Measurements from ENCODE around the gene HIVEP3. TPM values are rescaled to one million over a fixed set of nuclear protein-coding genes. Genes with fewer than 3 reads are reported as not detected.

Gene HIVEP3
- total RNA-seq, 1 donor from 2014 or later, result 5.7 TPM

DNA sequence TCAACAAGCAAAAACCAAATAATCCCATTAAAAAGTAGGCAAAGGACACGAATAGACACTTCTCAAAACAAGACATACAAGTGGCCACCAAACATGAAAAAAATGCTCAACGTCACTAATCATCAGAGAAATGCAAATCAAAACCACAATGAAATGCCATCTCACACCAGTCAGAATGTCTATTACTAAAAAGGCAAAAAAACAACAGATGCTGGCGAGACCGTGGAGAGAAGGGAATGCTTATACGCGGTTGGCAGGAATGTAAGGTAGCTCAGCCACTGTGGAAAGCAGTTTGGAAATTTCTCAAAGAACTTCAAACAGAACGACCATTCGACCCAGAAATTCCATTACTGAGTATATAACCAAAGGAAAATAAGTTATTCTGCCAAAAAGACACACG lies 289.2 kb downstream of the HIVEP3 start:
- H3K4me1 ChIP-seq, result peaks cover 22% of the 10 kb centered on the region
- DNase-seq, result no peak
- intact Hi-C loops (cut with micrococcal nuclease), result no loop called here
- no peak overlapping the region for H3K27ac ChIP-seq (replicated peaks)
- TF ChIP-seq, protein P1, sequence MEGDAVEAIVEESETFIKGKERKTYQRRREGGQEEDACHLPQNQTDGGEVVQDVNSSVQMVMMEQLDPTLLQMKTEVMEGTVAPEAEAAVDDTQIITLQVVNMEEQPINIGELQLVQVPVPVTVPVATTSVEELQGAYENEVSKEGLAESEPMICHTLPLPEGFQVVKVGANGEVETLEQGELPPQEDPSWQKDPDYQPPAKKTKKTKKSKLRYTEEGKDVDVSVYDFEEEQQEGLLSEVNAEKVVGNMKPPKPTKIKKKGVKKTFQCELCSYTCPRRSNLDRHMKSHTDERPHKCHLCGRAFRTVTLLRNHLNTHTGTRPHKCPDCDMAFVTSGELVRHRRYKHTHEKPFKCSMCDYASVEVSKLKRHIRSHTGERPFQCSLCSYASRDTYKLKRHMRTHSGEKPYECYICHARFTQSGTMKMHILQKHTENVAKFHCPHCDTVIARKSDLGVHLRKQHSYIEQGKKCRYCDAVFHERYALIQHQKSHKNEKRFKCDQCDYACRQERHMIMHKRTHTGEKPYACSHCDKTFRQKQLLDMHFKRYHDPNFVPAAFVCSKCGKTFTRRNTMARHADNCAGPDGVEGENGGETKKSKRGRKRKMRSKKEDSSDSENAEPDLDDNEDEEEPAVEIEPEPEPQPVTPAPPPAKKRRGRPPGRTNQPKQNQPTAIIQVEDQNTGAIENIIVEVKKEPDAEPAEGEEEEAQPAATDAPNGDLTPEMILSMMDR (IDR thresholded peaks at IDR 0.05; ENCODE audit: borderline replicate concordance), result no peak
- no peaks in the 10 kb centered on the region for H3K9me3 ChIP-seq (replicated peaks)
- no peak overlapping the region for H3K4me3 ChIP-seq
- H3K36me3 ChIP-seq, result no peaks in the 10 kb centered on the region
- no peaks in the 10 kb centered on the region for H3K27me3 ChIP-seq (ENCODE audit: low read depth)

DNA sequence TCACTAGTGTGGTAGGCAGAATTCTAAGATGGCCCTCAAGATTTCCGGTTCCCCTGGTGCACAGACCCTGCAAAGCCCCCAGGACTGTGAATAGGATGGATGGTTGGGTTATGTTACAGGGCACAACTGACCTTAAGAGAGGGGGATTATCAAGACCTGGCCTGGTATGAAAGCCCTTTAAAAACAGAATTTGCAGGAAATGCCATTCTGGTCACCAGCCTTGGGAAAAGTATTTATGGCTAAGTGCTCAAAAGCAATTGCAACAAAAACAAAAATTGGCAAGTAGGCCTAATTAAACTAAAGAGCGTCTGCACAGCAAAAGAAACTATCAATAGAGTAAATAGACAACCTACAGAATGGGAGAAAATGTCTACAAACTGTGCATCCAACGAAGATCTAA lies 289.6 kb downstream of the HIVEP3 start:
- no peak for DNase-seq
- no peaks in the 10 kb centered on the region for H3K36me3 ChIP-seq
- no peak overlapping the region for H3K27ac ChIP-seq (replicated peaks)
- H3K9me3 ChIP-seq (replicated peaks), result no peaks in the 10 kb centered on the region
- peaks cover 22% of the 10 kb centered on the region for H3K4me1 ChIP-seq
- TF ChIP-seq, protein P1 (IDR thresholded peaks at IDR 0.05; ENCODE audit: borderline replicate concordance), result no peak
- H3K4me3 ChIP-seq, result no peak overlapping the region
- no peaks in the 10 kb centered on the region for H3K27me3 ChIP-seq (ENCODE audit: low read depth)
- intact Hi-C loops (cut with micrococcal nuclease), result no loop called here

DNA sequence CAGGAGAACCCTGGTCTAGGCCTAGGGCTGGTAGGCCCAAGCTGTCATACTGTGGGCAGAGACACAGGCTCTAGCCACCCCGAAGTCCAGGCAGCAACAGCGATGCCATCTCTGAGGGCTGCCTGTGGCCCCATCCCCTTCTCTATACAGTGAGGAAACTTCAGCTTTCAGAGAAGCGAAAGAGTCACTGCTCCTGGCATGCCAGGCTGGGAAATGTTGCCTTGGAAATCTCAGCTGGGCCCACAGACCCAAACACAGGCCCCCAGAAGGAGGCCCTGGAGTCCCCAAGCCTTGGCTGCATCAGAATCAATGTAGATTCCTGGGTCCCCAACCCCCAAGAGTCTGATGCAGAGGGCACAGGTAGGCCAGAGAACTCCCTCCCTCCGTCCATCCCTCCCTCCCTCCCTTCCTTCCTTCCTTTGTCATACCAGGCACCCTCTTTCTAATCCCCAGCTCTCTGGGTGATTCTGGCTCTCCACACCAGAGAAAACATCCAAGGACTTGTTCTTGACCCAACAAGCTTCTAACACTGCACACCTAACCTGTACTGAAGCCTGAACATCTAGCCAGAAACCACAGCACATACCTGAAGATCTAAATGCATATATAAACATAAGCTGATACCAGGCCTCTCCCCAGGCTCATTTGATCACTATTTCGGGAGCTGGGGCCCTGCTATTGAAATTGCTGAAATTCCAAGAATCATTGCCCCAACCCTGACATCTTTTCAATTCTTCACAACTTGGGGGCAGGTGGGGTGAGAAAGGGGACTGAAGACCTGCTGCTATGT lies 291.0 kb downstream of the HIVEP3 start:
- DNase-seq, result no peak
- intact Hi-C loops (cut with micrococcal nuclease), result no loop called here
- no peak overlapping the region for H3K4me3 ChIP-seq
- H3K4me1 ChIP-seq, result peaks cover 22% of the 10 kb centered on the region
- H3K27me3 ChIP-seq (ENCODE audit: low read depth), result no peaks in the 10 kb centered on the region
- TF ChIP-seq, protein P1 (IDR thresholded peaks at IDR 0.05; ENCODE audit: borderline replicate concordance), result no peak
- no peaks in the 10 kb centered on the region for H3K9me3 ChIP-seq (replicated peaks)
- no peaks in the 10 kb centered on the region for H3K36me3 ChIP-seq
- no peak overlapping the region for H3K27ac ChIP-seq (replicated peaks)

DNA sequence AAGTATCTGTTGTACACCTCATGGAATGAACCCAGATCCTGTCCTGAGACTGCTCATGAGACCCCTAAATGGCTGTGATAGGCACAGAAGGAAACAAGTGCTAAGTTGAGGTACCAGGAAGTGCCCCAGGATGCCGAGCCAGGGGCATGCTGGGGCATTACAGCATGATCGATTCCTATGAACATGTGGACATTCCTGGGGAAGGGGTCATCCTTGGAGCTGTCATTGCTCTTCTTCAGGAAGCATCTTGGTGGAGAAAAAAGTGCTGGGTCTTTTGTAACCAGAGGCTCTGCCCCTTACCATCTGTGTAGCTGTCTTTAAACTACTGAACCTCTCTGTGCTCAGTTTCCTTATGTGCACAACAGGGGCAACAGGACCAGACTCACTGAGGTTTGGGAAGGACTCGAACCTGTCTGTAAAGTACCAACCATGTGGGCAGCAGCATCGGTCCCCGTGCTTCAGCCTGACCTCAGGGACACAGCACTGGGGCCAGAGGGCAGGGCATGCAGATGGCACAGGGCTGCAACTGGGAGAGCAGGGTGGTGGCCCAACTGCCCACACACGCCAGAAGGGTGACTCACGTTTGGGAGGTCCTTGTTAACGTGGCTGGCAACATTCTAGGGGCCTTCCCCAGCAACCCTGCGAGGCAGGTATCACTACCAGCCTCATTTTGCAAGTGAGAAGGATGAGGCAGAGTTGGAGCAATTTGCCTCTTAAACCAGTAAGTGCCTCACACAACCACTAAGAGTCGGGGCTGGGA lies 291.9 kb downstream of the HIVEP3 start:
- TF ChIP-seq, protein P1 (IDR thresholded peaks at IDR 0.05; ENCODE audit: borderline replicate concordance), result no peak
- no peak overlapping the region for H3K4me3 ChIP-seq
- H3K27ac ChIP-seq (replicated peaks), result no peak overlapping the region
- H3K9me3 ChIP-seq (replicated peaks), result no peaks in the 10 kb centered on the region
- H3K27me3 ChIP-seq (ENCODE audit: low read depth), result no peaks in the 10 kb centered on the region
- intact Hi-C loops (cut with micrococcal nuclease), result no loop called here
- DNase-seq, result no peak
- peaks cover 21% of the 10 kb centered on the region for H3K4me1 ChIP-seq
- no peaks in the 10 kb centered on the region for H3K36me3 ChIP-seq

DNA sequence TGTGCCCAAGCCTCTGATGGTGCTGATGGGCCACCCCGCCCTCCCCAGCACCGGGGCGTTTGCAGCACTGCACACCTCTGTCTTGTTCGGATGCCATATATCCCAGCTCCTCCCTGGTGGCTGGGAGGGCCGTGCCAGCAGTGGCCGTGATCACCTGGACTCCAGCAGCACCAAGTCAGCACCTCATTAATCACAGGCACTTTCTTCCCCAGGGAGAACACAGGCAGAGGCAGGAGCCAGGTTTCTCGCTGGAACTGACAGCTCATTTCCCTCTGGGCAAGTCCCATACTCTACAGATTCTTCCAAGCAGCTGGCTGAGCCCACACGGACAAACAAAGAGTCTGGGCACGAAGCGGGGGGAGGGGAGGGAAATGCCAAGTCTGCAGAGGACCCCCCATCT lies 292.6 kb downstream of the HIVEP3 start:
- DNase-seq, result no peak
- no peaks in the 10 kb centered on the region for H3K27me3 ChIP-seq (ENCODE audit: low read depth)
- H3K36me3 ChIP-seq, result no peaks in the 10 kb centered on the region
- TF ChIP-seq, protein P1 (IDR thresholded peaks at IDR 0.05; ENCODE audit: borderline replicate concordance), result no peak
- H3K4me1 ChIP-seq, result peaks cover 14% of the 10 kb centered on the region
- intact Hi-C loops (cut with micrococcal nuclease), result no loop called here
- no peak overlapping the region for H3K27ac ChIP-seq (replicated peaks)
- no peak overlapping the region for H3K4me3 ChIP-seq
- H3K9me3 ChIP-seq (replicated peaks), result no peaks in the 10 kb centered on the region

Measured in left ventricle myocardium inferior (tissue), 1 donor.